ENCODE data around the gene ATP5ME. TPM values are rescaled to one million over a fixed set of nuclear protein-coding genes. Genes with fewer than 3 reads are reported as not detected.

The ATP5ME gene
- total RNA-seq, 2 experiments from 2014 or later: 109 to 126 TPM

GRCh38 chr4:655464-656151 is 18.5 kb downstream of the ATP5ME start:
- Histone ChIP-seq H3K27me3 (ENCODE audit: control insufficient read depth in 1 of 2, insufficient read depth in 2 of 2, low read length in 2 of 2) (peaks cover 0 to 4% of the 10 kb centered on the region in 2 experiments), H3K27ac (ENCODE audit: low read depth in 1 of 2, low read length in 2 of 2) (no peak overlapping the region), H3K4me3 (ENCODE audit: low read length) (no peak overlapping the region), H3K4me1 (ENCODE audit: insufficient read depth, low read length) (no peaks in the 10 kb centered on the region), H3K9me3 (ENCODE audit: control insufficient read depth in 1 of 2, insufficient read depth in 1 of 2, low read length in 2 of 2) (no peaks in the 10 kb centered on the region), H3K36me3 (ENCODE audit: insufficient read depth, low read length) (no peaks in the 10 kb centered on the region)
- no peaks in the 10 kb centered on the region for H3K4me1 Mint-ChIP-seq (ENCODE audit: low read depth)
- no peak for ATAC-seq (ENCODE audit: poor library complexity)
- ChIA-PET CTCF (no interaction called here), POLR2A (no interaction called here)
- H3K36me3 Mint-ChIP-seq (ENCODE audit: low read depth): no peaks in the 10 kb centered on the region
- H3K4me3 Mint-ChIP-seq: no peak overlapping the region
- H3K27ac Mint-ChIP-seq: no peak overlapping the region
- TF ChIP-seq, protein P1, sequence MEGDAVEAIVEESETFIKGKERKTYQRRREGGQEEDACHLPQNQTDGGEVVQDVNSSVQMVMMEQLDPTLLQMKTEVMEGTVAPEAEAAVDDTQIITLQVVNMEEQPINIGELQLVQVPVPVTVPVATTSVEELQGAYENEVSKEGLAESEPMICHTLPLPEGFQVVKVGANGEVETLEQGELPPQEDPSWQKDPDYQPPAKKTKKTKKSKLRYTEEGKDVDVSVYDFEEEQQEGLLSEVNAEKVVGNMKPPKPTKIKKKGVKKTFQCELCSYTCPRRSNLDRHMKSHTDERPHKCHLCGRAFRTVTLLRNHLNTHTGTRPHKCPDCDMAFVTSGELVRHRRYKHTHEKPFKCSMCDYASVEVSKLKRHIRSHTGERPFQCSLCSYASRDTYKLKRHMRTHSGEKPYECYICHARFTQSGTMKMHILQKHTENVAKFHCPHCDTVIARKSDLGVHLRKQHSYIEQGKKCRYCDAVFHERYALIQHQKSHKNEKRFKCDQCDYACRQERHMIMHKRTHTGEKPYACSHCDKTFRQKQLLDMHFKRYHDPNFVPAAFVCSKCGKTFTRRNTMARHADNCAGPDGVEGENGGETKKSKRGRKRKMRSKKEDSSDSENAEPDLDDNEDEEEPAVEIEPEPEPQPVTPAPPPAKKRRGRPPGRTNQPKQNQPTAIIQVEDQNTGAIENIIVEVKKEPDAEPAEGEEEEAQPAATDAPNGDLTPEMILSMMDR (IDR thresholded peaks at IDR 0.05): no peak
- peaks cover 6% of the 10 kb centered on the region for H3K27me3 Mint-ChIP-seq
- no peaks in the 10 kb centered on the region for H3K9me3 Mint-ChIP-seq
- DNase-seq: no peak
- intact Hi-C loops (cut with DNase I, micrococcal nuclease): no loop called here

DNA sequence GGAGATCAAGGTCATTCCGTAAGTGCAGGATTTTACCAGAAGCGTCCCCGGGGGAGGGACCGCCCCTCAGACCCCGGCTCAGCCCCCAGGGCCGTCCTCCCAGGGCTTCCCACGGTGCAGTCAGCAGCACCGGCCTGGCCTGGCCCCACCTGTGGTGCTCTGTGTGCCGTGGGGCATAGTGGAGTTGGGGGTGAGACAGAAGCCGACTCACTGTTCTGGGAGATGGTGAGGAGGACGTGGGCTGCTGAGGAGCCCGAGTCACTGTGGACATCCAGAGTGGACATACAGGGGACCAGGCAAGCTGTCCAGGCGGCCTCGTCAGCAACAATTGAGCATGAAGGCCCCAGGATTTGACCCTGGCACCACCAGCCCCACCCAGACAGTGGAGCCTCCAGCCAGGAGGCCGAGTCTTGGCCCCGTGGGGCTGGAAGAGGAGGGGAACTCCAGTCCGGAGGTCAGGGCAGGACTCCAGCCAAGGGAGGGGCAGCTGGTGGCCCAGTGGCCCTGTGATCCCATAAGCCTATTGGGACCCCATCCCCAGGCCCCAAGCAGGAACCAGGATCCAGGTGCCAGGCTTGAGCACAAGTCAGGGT is 19.1 kb downstream of the ATP5ME start:
- Mint-ChIP-seq H3K4me1 (ENCODE audit: low read depth) (no peaks in the 10 kb centered on the region), H3K27me3 (peaks cover 10% of the 10 kb centered on the region), H3K4me3 (no peak overlapping the region), H3K27ac (no peak overlapping the region), H3K36me3 (ENCODE audit: low read depth) (no peaks in the 10 kb centered on the region), H3K9me3 (no peaks in the 10 kb centered on the region)
- ATAC-seq (ENCODE audit: poor library complexity) (no peak), DNase-seq (no peak)
- Histone ChIP-seq H3K4me1 (ENCODE audit: insufficient read depth, low read length) (no peaks in the 10 kb centered on the region), H3K4me3 (ENCODE audit: low read length) (no peak overlapping the region), H3K9me3 (ENCODE audit: control insufficient read depth in 1 of 2, insufficient read depth in 1 of 2, low read length in 2 of 2) (peaks cover 0 to 4% of the 10 kb centered on the region in 2 experiments), H3K27me3 (ENCODE audit: control insufficient read depth in 1 of 2, insufficient read depth in 2 of 2, low read length in 2 of 2) (peaks cover 4 to 8% of the 10 kb centered on the region in 2 experiments), H3K27ac (ENCODE audit: low read depth in 1 of 2, low read length in 2 of 2) (no peak overlapping the region), H3K36me3 (ENCODE audit: insufficient read depth, low read length) (no peaks in the 10 kb centered on the region)
- POLR2A ChIA-PET: no interaction called here
- intact Hi-C loops (cut with DNase I, micrococcal nuclease): no loop called here
- CTCF ChIA-PET: no interaction called here
- TF ChIP-seq, protein P1 (IDR thresholded peaks at IDR 0.05): no peak

DNA sequence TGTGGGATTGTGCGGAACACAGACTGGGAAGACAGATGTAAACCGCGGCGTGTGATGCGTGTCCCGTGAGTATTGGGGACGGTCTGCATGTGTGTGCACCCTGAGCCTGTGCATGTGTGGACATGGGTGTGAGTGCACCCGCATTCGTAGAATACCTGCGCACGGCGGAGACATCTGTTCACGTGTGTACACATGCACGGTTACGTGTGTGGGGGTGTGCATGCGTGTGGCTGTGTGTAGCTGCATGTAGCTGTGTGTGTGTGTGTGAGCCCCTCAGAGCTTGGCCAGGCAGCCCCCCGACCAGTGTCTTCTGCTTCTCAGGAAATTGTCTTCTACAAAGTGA is 19.6 kb downstream of the ATP5ME start:
- Mint-ChIP-seq H3K9me3 (no peaks in the 10 kb centered on the region), H3K27me3 (peaks cover 10% of the 10 kb centered on the region), H3K27ac (no peak overlapping the region), H3K4me3 (no peak overlapping the region), H3K36me3 (ENCODE audit: low read depth) (no peaks in the 10 kb centered on the region), H3K4me1 (ENCODE audit: low read depth) (no peaks in the 10 kb centered on the region)
- peaks cover 4 to 9% of the 10 kb centered on the region in 2 experiments for H3K27me3 ChIP-seq (ENCODE audit: control insufficient read depth in 1 of 2, insufficient read depth in 2 of 2, low read length in 2 of 2)
- ChIA-PET CTCF (no interaction called here), POLR2A (no interaction called here)
- no peak overlapping the region for H3K4me3 ChIP-seq (ENCODE audit: low read length)
- peak in 1 of 14 experiments; percentile 16 for DNase-seq
- intact Hi-C loops (cut with DNase I, micrococcal nuclease): no loop called here
- no peaks in the 10 kb centered on the region for H3K36me3 ChIP-seq (ENCODE audit: insufficient read depth, low read length)
- H3K4me1 ChIP-seq (ENCODE audit: insufficient read depth, low read length): no peaks in the 10 kb centered on the region
- TF ChIP-seq, protein P1 (IDR thresholded peaks at IDR 0.05): no peak
- peaks cover 0 to 9% of the 10 kb centered on the region in 2 experiments for H3K9me3 ChIP-seq (ENCODE audit: control insufficient read depth in 1 of 2, insufficient read depth in 1 of 2, low read length in 2 of 2)
- no peak overlapping the region for H3K27ac ChIP-seq (ENCODE audit: low read depth in 1 of 2, low read length in 2 of 2)
- no peak for ATAC-seq (ENCODE audit: poor library complexity)
